HepG2 (cell line): Measurements from ENCODE around the gene TTC5. TPM values are rescaled to one million over a fixed set of nuclear protein-coding genes. Genes with fewer than 3 reads are reported as not detected.

Source experiments
- ELF4 ChIP-seq: sonication (generic); formaldehyde crosslinking; IDR thresholded peaks from 2 replicates; pipeline ENCODE4 v1.5.0; 2020; ENCODE audit warnings: missing genetic modification reagents, mild to moderate bottlenecking, moderate library complexity, borderline replicate concordance
- ESRRA ChIP-seq: sonication (generic); formaldehyde crosslinking; IDR thresholded peaks from 2 replicates; pipeline ENCODE4 v1.5.1; 2020; ENCODE audit warnings: mild to moderate bottlenecking, low read depth, missing genetic modification reagents
- KLF16 ChIP-seq, 2 experiments: sonication (generic) in 1 of 2; formaldehyde crosslinking in 1 of 2; IDR thresholded peaks; 2 replicates each; pipeline versions ENCODE4 v1.6.1 to v1.8.0; 2016 to 2023; ENCODE audit warnings: missing genetic modification reagents in 2 of 2, missing compliant biosample characterization in 1 of 2
- MEIS1 ChIP-seq: sonication (generic); formaldehyde crosslinking; IDR thresholded peaks from 2 replicates; pipeline ENCODE4 v1.9.0; 2021; ENCODE audit warnings: mild to moderate bottlenecking, missing genetic modification reagents, moderate library complexity, borderline replicate concordance
- NCOA1 ChIP-seq: sonication (generic); formaldehyde crosslinking; IDR thresholded peaks from 2 replicates; pipeline ENCODE4 v1.9.0; 2021; ENCODE audit warnings: missing genetic modification reagents
- PHB2 ChIP-seq: fragments of 450-650 bp; IDR thresholded peaks from 2 replicates; pipeline ENCODE4 v1.6.1; 2018; ENCODE audit not compliant: partially characterized antibody
- RBM39 ChIP-seq: fragments of 200-400 bp; formaldehyde crosslinking; IDR thresholded peaks from one replicate; pipeline ENCODE4 v1.6.1; 2018; ENCODE audit warnings: antibody characterized with exemption, mild to moderate bottlenecking, low read depth, low read length; ENCODE audit not compliant: poor library complexity, severe bottlenecking
- RXRB ChIP-seq: IDR thresholded peaks from 2 replicates; pipeline ENCODE4 v1.6.1; 2016; ENCODE audit warnings: borderline replicate concordance, missing genetic modification reagents, missing compliant biosample characterization
- ZNF83 ChIP-seq: sonication (generic); formaldehyde crosslinking; IDR thresholded peaks from 2 replicates; pipeline ENCODE4 v1.4.0; 2020; ENCODE audit warnings: missing genetic modification reagents, mild to moderate bottlenecking, borderline replicate concordance
- polyA plus RNA-seq, 8 experiments: library from polyadenylated mRNA; depleted of rRNA in 3 of 8; stranded (reverse) in 7 of 8; unstranded in 1 of 8; fragments of >200 nt; fragmentation: Illumina TruSeq in 4 of 8; extraction: Trizol in 4 of 8; gene quantifications; 2 replicates each; pipeline versions ENCODE4 v1.2.1 to v1.2.3, GENCODE V29; 2011 to 2016; ENCODE audit warnings: low read depth in 4 of 8, missing spikeins in 1 of 8, mixed read lengths in 1 of 8; ENCODE audit not compliant: insufficient read depth in 1 of 8
- total RNA-seq, 5 experiments: library from RNA; depleted of rRNA; stranded (reverse); fragments of >200 nt; fragmentation: Illumina TruSeq; extraction: Trizol; gene quantifications; 2 replicates each; pipeline ENCODE4 v1.2.3, GENCODE V29; 2016; ENCODE audit warnings: low read depth in 1 of 5
- TF ChIP-seq, protein P1 (sequence below): sonication (generic); formaldehyde crosslinking; IDR thresholded peaks from 2 replicates; pipeline ENCODE4 v1.4.0; 2020; ENCODE audit warnings: mild to moderate bottlenecking, missing genetic modification reagents
- TF ChIP-seq, protein P2 (sequence below): sonication (generic); formaldehyde crosslinking; IDR thresholded peaks from 2 replicates; pipeline ENCODE4 v1.4.0; 2020; ENCODE audit warnings: missing genetic modification reagents, borderline replicate concordance
- TF ChIP-seq, protein P3 (sequence below): sonication (generic); formaldehyde crosslinking; IDR thresholded peaks from 2 replicates; pipeline ENCODE4 v1.4.0; 2020; ENCODE audit warnings: missing genetic modification reagents, borderline replicate concordance

The TTC5 gene
- total and polyA plus RNA-seq, 2 of the 13 experiments (the other 11 are each of a cell fraction or from before 2014, with no cell fraction given) = 8.7 to 28.5 TPM

DNA sequence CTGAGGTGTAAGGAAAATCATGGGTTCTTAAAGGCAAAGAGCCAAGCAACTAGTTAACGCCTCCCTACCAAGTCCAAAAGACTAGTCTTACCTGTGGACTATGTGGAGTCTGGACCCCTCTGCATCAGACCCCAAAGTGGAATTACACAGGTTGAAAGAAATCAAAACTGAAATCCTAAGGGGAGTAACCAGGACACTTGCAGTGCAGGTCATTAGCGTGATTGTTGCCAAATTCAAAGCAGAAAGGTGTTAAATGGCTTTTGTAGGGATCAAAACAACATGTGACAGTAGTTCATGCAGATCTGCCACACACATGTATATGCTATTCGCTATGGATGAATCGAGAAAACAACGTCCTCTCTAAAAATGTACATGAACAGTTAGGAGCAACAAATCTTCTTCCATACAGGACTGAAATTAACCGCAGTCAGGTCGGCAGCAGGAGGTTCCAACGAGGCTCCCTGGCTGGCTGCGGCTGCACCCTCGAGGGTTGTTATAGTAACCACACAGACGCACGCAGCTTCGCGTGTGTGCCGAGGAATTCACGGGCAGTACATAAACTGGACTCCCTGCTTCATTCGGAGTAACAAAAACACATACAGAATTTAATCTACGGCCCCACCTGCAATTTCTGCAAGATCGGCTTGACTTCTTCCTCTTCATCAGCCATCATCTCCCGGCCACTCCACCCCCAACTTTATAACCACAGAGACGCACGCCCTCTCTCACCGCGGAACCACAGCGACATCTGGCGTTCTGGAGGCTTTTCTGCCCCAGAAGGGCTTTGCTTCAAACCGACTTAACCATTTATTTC is at the start of gene TTC5 (continued):
- TF ChIP-seq, protein P1, sequence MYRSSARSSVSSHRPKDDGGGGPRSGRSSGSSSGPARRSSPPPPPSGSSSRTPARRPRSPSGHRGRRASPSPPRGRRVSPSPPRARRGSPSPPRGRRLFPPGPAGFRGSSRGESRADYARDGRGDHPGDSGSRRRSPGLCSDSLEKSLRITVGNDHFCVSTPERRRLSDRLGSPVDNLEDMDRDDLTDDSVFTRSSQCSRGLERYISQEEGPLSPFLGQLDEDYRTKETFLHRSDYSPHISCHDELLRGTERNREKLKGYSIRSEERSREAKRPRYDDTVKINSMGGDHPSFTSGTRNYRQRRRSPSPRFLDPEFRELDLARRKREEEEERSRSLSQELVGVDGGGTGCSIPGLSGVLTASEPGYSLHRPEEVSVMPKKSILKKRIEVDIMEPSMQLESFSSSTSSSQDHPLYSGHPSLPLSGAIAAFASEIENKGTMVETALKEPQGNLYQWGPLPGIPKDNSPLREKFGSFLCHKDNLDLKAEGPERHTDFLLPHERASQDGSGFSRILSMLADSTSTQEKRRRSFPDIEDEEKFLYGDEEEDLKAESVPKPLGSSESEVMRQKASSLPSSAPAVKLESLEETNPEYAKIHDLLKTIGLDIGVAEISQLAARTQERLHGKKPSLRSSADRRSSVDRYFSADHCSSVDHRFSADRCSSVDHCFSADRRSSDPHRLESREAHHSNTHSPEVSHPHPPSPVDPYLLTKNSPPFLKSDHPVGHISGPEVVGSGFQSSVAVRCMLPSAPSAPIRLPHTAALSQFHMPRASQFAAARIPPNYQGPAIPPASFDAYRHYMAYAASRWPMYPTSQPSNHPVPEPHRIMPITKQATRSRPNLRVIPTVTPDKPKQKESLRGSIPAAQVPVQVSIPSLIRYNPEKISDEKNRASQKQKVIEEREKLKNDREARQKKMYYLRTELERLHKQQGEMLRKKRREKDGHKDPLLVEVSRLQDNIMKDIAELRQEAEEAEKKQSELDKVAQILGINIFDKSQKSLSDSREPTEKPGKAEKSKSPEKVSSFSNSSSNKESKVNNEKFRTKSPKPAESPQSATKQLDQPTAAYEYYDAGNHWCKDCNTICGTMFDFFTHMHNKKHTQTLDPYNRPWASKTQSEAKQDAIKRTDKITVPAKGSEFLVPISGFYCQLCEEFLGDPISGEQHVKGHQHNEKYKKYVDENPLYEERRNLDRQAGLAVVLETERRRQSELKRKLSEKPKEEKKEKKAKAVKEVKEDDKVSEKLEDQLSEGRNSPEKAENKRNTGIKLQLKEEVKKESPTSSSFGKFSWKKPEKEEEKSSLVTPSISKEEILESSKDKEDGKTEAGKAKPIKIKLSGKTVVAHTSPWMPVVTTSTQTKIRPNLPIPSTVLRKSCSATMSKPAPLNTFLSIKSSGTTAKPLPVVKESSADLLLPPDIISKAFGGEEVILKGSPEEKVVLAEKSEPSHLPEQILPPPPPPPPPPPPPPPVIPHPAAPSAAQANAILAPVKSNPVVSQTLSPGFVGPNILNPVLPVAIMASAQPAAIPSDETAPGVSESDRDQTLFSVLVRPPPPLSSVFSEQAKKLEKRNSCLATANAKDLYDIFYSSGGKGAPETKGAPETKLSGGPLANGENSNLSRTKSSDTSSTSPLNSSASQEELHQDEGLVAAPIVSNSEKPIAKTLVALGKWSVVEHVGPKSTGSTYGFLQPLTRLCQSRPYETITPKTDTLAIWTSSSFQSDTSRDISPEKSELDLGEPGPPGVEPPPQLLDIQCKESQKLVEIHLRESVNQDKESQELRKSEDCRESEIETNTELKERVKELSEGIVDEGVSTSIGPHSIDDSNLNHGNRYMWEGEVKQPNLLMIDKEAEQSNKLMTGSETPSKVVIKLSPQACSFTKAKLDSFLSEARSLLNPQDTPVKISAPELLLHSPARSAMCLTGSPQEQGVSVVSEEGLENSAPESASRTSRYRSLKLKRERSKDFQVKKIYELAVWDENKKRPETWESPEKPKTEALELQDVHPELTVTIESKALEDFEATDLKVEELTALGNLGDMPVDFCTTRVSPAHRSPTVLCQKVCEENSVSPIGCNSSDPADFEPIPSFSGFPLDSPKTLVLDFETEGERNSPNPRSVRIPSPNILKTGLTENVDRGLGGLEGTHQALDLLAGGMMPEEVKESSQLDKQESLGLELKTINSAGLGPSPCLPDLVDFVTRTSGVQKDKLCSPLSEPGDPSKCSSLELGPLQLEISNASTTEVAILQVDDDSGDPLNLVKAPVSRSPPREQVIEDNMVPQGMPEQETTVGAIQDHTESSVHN (CRISPR knock-in tag) = no peak
- TF ChIP-seq KLF16 (CRISPR knock-in tag; IDR thresholded peaks at IDR 0.05) = peak in 1 of 2 experiments; percentile 85; a peak in 2 of 4 replicates
- no peak for TF ChIP-seq RXRB (CRISPR knock-in tag)
- no peak for TF ChIP-seq ZNF83 (CRISPR knock-in tag)
- no peak for TF ChIP-seq RBM39
- TF ChIP-seq ELF4 (CRISPR knock-in tag) = no peak
- TF ChIP-seq, protein P2, sequence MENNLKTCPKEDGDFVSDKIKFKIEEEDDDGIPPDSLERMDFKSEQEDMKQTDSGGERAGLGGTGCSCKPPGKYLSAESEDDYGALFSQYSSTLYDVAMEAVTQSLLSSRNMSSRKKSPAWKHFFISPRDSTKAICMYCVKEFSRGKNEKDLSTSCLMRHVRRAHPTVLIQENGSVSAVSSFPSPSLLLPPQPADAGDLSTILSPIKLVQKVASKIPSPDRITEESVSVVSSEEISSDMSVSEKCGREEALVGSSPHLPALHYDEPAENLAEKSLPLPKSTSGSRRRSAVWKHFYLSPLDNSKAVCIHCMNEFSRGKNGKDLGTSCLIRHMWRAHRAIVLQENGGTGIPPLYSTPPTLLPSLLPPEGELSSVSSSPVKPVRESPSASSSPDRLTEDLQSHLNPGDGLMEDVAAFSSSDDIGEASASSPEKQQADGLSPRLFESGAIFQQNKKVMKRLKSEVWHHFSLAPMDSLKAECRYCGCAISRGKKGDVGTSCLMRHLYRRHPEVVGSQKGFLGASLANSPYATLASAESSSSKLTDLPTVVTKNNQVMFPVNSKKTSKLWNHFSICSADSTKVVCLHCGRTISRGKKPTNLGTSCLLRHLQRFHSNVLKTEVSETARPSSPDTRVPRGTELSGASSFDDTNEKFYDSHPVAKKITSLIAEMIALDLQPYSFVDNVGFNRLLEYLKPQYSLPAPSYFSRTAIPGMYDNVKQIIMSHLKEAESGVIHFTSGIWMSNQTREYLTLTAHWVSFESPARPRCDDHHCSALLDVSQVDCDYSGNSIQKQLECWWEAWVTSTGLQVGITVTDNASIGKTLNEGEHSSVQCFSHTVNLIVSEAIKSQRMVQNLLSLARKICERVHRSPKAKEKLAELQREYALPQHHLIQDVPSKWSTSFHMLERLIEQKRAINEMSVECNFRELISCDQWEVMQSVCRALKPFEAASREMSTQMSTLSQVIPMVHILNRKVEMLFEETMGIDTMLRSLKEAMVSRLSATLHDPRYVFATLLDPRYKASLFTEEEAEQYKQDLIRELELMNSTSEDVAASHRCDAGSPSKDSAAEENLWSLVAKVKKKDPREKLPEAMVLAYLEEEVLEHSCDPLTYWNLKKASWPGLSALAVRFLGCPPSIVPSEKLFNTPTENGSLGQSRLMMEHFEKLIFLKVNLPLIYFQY = no peak
- TF ChIP-seq PHB2 = no peak
- TF ChIP-seq MEIS1 (CRISPR knock-in tag) = peak; percentile 66; the same call in 1 of the 2 replicates
- TF ChIP-seq, protein P3, sequence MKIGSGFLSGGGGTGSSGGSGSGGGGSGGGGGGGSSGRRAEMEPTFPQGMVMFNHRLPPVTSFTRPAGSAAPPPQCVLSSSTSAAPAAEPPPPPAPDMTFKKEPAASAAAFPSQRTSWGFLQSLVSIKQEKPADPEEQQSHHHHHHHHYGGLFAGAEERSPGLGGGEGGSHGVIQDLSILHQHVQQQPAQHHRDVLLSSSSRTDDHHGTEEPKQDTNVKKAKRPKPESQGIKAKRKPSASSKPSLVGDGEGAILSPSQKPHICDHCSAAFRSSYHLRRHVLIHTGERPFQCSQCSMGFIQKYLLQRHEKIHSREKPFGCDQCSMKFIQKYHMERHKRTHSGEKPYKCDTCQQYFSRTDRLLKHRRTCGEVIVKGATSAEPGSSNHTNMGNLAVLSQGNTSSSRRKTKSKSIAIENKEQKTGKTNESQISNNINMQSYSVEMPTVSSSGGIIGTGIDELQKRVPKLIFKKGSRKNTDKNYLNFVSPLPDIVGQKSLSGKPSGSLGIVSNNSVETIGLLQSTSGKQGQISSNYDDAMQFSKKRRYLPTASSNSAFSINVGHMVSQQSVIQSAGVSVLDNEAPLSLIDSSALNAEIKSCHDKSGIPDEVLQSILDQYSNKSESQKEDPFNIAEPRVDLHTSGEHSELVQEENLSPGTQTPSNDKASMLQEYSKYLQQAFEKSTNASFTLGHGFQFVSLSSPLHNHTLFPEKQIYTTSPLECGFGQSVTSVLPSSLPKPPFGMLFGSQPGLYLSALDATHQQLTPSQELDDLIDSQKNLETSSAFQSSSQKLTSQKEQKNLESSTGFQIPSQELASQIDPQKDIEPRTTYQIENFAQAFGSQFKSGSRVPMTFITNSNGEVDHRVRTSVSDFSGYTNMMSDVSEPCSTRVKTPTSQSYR = peak; percentile 96
- 0 out of 2 replicates have a peak, but pooled peaks have one; percentile 23 for TF ChIP-seq ESRRA (CRISPR knock-in tag)
- TF ChIP-seq NCOA1 (CRISPR knock-in tag) = no peak
